NT2/D1 (cell line): ENCODE results near the gene ITCH.

Source experiments
- SUZ12 ChIP-seq: IDR thresholded peaks from 2 replicates; pipeline ENCODE4 v1.6.1; 2011; ENCODE audit not compliant: insufficient read length, insufficient read depth; ENCODE audit errors: extremely low read depth
- ZNF274 ChIP-seq: IDR thresholded peaks from 2 replicates; pipeline ENCODE4 v1.6.1; 2011; ENCODE audit warnings: mild to moderate bottlenecking, low read depth, low read length

DNA sequence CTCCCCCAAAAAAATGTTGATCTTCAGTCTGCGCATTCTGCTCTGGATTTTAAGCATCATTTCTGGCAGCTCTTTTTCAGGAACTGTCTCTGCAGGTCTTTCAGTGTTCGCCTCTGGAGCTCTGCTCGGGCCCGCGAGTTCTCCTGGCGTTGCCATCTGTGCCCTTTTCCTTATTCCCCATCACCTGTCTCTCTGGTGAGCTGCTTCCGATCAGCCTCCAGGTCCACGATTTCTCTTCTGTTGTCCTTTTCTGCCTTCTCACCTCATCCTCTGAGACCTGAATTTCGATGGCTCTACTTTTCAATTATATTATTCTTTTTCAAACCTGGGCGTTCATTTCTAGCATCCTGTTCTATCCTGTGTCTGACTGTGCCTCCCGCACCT lies 194.9 kb downstream of the ITCH start:
- TF ChIP-seq SUZ12 (no peak), ZNF274 (no peak)
